ENCODE results near the gene SLC12A4. TPM values are rescaled to one million over a fixed set of nuclear protein-coding genes. Genes with fewer than 3 reads are reported as not detected.

SLC12A4 gene
- total and polyA plus RNA-seq, 2 of the 13 experiments (the other 11 are each of a cell fraction or from before 2014, with no cell fraction given): 65.1 to 84.3 TPM

- TF ChIP-seq HOMEZ (CRISPR knock-in tag; IDR thresholded peaks at IDR 0.05; ENCODE audit: low read depth) (no peak), BRCA1 (CRISPR knock-in tag; IDR thresholded peaks at IDR 0.05) (no peak), ZC3H4 (CRISPR knock-in tag; IDR thresholded peaks at IDR 0.05; ENCODE audit: borderline replicate concordance) (no peak), THAP9 (CRISPR knock-in tag; IDR thresholded peaks at IDR 0.05; ENCODE audit: borderline replicate concordance) (no peak), ZSCAN21 (CRISPR knock-in tag; IDR thresholded peaks at IDR 0.05; ENCODE audit: borderline replicate concordance) (0 out of 2 replicates have a peak, but pooled peaks have one; percentile 21), IRF9 (CRISPR knock-in tag; IDR thresholded peaks at IDR 0.05; ENCODE audit: borderline replicate concordance) (no peak), ZHX2 (IDR thresholded peaks at IDR 0.05; ENCODE audit: low read depth) (no peak), ZHX2 (CRISPR knock-in tag; IDR thresholded peaks at IDR 0.05; ENCODE audit: borderline replicate concordance) (no peak), FOXO4 (CRISPR knock-in tag; conservative IDR thresholded peaks at IDR 0.05) (no peak), AGO1 (IDR thresholded peaks at IDR 0.05; ENCODE audit: low read depth, low read length, poor library complexity, severe bottlenecking) (no peak), MTF1 (CRISPR knock-in tag; IDR thresholded peaks at IDR 0.05) (no peak), FOXK1 (CRISPR knock-in tag; IDR thresholded peaks at IDR 0.05; ENCODE audit: borderline replicate concordance, low read depth) (no peak), ADNP (CRISPR knock-in tag; IDR thresholded peaks at IDR 0.05) (0 out of 2 replicates have a peak, but pooled peaks have one; percentile 8), ZNF773 (CRISPR knock-in tag; IDR thresholded peaks at IDR 0.05; ENCODE audit: borderline replicate concordance) (no peak), GATA4 (IDR thresholded peaks at IDR 0.05; ENCODE audit: borderline replicate concordance, low read depth) (no peak)
Measured at GRCh38 chr16:67969254-67970039, 1.0 kb upstream of the SLC12A4 start (continued).
